ENCODE measurements around the gene MTFMT. TPM values are rescaled to one million over a fixed set of nuclear protein-coding genes. Genes with fewer than 3 reads are reported as not detected.
A peak's percentile ranks its signal among the peaks of the same experiment; 100 is the strongest.

MTFMT gene
- total and polyA plus RNA-seq, 2 of the 4 experiments (the other 2 are of a cell fraction), result 8.9 to 21.3 TPM

GRCh38 chr15:64990168-64990470 lies 39.3 kb downstream of the MTFMT start:
- peaks cover 6% of the 10 kb centered on the region for H3K9me1 ChIP-seq (ENCODE audit: insufficient read depth, low read length)
- H3K27ac ChIP-seq (ENCODE audit: insufficient read depth, low read length), result peak overlapping the region; percentile 51
- H4K91ac ChIP-seq (ENCODE audit: insufficient read depth, low read depth, low read length), result peak overlapping the region; percentile 72
- ChIA-PET CTCF (no interaction called here), POLR2A (ENCODE audit: unreplicated experiment) (no interaction called here)
- peak overlapping the region; percentile 73 for H2BK5ac ChIP-seq (ENCODE audit: low read depth, low read length, poor library complexity, severe bottlenecking)
- peak overlapping the region; percentile 96 for H2AK9ac ChIP-seq (replicated peaks; ENCODE audit: low read depth, low read length, poor library complexity)
- H3K79me1 ChIP-seq (ENCODE audit: low read depth in 1 of 2, low read length in 2 of 2), result peaks cover 3 to 41% of the 10 kb centered on the region in 2 experiments; a peak in 3 of 4 replicates
- H3K27me3 ChIP-seq (ENCODE audit: control insufficient read depth, insufficient read depth, low read length), result no peaks in the 10 kb centered on the region
- peak overlapping the region; percentile 51 for H3K4me3 ChIP-seq (ENCODE audit: insufficient read depth, low read depth, low read length)
- BruUV-seq (replicated peaks), result no TSS peak
- H3K9me3 ChIP-seq (ENCODE audit: control insufficient read depth, insufficient read depth, low read length), result no peaks in the 10 kb centered on the region
- H3K23ac ChIP-seq (ENCODE audit: low read depth, low read length), result peak overlapping the region; percentile 52
- peak overlapping the region; percentile 73 for H3K56ac ChIP-seq (ENCODE audit: extremely low read depth, insufficient read depth, low read length)
- peak overlapping the region; percentile 97 for H2AFZ ChIP-seq (replicated peaks; ENCODE audit: low read length, poor library complexity)
- peak overlapping the region; percentile 47 for H3K9ac ChIP-seq (ENCODE audit: low read depth, low read length)
- no CpG with 5 or more reads among the region's 9 CpGs for WGBS, 2 experiments (ENCODE audit: extremely low coverage in 2 of 2, insufficient read length in 1 of 2)
- H3K4me2 ChIP-seq (ENCODE audit: low read depth, low read length), result peak overlapping the region; percentile 38
- TF ChIP-seq FOS (IDR thresholded peaks at IDR 0.05; ENCODE audit: low read depth, low read length), result no peak
- TF ChIP-seq MXI1 (IDR thresholded peaks at IDR 0.05; ENCODE audit: borderline replicate concordance, low read depth, low read length), result no peak
- TF ChIP-seq RFX5 (IDR thresholded peaks at IDR 0.05; ENCODE audit: low read depth, low read length), result no peak
- TF ChIP-seq POLR2A (IDR thresholded peaks at IDR 0.05; ENCODE audit: low read depth, low read length), result no peak
- no peak for TF ChIP-seq USF2 (IDR thresholded peaks at IDR 0.05; ENCODE audit: low read depth, low read length)
- no peak for TF ChIP-seq CEBPB (IDR thresholded peaks at IDR 0.05; ENCODE audit: low read depth, low read length)
- no peak for TF ChIP-seq RAD21 (IDR thresholded peaks at IDR 0.05; ENCODE audit: low read length)
- TF ChIP-seq SMC3 (IDR thresholded peaks at IDR 0.05; ENCODE audit: low read depth, low read length), result no peak
- peak overlapping the region; percentile 76 for H3K4ac ChIP-seq (ENCODE audit: low read depth, low read length)
- peak overlapping the region; percentile 82 for H3K14ac ChIP-seq (replicated peaks; ENCODE audit: low read depth, low read length)
- peak overlapping the region; percentile 49 for H3K18ac ChIP-seq (ENCODE audit: low read depth, low read length)
- peak overlapping the region; percentile 61 to 96 for H4K8ac ChIP-seq (ENCODE audit: low read depth in 2 of 2, low read length in 2 of 2)
- H2BK120ac ChIP-seq (ENCODE audit: low read depth, low read length), result peak overlapping the region; percentile 7
- in situ Hi-C loops (cut with MboI; ENCODE audit: low sequenced_read_pairs) (no loop called here), intact Hi-C loops (cut with micrococcal nuclease) (no loop called here), dilution Hi-C loops (cut with HindIII; ENCODE audit: low sequenced_read_pairs, unreplicated experiment) (no loop called here)
- H2BK20ac ChIP-seq (ENCODE audit: low read depth, low read length), result peak overlapping the region; percentile 19; the same call in 1 of the 2 replicates
- H2AK5ac ChIP-seq (ENCODE audit: low read depth, low read length), result peak overlapping the region; percentile 10; the same call in 1 of the 2 replicates
- H3K4me1 ChIP-seq (ENCODE audit: control insufficient read depth, insufficient read depth, low read length), result peaks cover 5% of the 10 kb centered on the region
- H2BK15ac ChIP-seq (ENCODE audit: low read depth, low read length), result peak overlapping the region; percentile 59; the same call in 1 of the 3 replicates
- H3K36me3 ChIP-seq (ENCODE audit: control insufficient read depth, insufficient read depth, low read length), result no peaks in the 10 kb centered on the region
- no peaks in the 10 kb centered on the region; the same call in none of the 2 replicates for H4K20me1 ChIP-seq (ENCODE audit: insufficient read depth, low read length)
- H4K5ac ChIP-seq (ENCODE audit: low read depth, low read length), result peak overlapping the region; percentile 28
- no peak for DNase-seq
- ATAC-seq (ENCODE audit: low read depth), result peak; percentile 7

Measured in IMR-90 (cell line).